Loucy (cell line): ENCODE results near the gene GPLD1.

Source experiments
- H2AFZ ChIP-seq: fragments of 200-600 bp; sonication (generic); 2 replicates; pipeline ENCODE4 v1.6.0; 2016; ENCODE audit warnings: antibody characterized with exemption, mild to moderate bottlenecking, low read length, moderate library complexity
- H3F3A ChIP-seq: fragments of 200-600 bp; 2 replicates; pipeline ENCODE4 v1.6.0; 2016; ENCODE audit warnings: antibody characterized with exemption, low read depth, mild to moderate bottlenecking
- H3K27me3 ChIP-seq: fragments of 200-600 bp; sonication (generic); 2 replicates; pipeline ENCODE4 v1.6.1; 2014; ENCODE audit warnings: low read length, mild to moderate bottlenecking; ENCODE audit not compliant: insufficient read depth, poor library complexity, severe bottlenecking
- H3K36me3 ChIP-seq: fragments of 200-600 bp; sonication (generic); 2 replicates; pipeline ENCODE4 v1.6.1; 2016; ENCODE audit warnings: low read length; ENCODE audit not compliant: insufficient read depth
- H3K4me1 ChIP-seq: fragments of 200-600 bp; sonication (generic); 2 replicates; pipeline ENCODE4 v1.5.1; 2014; ENCODE audit warnings: low read length, mild to moderate bottlenecking; ENCODE audit not compliant: insufficient read depth, poor library complexity, severe bottlenecking
- H3K4me2 ChIP-seq: fragments of 200-600 bp; sonication (generic); 2 replicates; pipeline ENCODE4 v1.6.0; 2014; ENCODE audit warnings: antibody characterized with exemption, low read length, low read depth, mild to moderate bottlenecking; ENCODE audit not compliant: poor library complexity, severe bottlenecking
- H3K4me3 ChIP-seq: fragments of 200-600 bp; sonication (generic); 2 replicates; pipeline ENCODE4 v1.5.1; 2014; ENCODE audit warnings: low read length, mild to moderate bottlenecking, mixed read lengths; ENCODE audit not compliant: poor library complexity, severe bottlenecking
- H3K79me2 ChIP-seq: fragments of 200-600 bp; sonication (generic); 2 replicates; pipeline ENCODE4 v1.6.1; 2014; ENCODE audit warnings: low read length; ENCODE audit not compliant: insufficient read depth
- H3K9ac ChIP-seq: fragments of 200-600 bp; sonication (generic); 2 replicates; pipeline ENCODE4 v1.6.0; 2014; ENCODE audit warnings: mild to moderate bottlenecking, low read depth, low read length, moderate library complexity; ENCODE audit not compliant: poor library complexity, severe bottlenecking
- H3K9me2 ChIP-seq: fragments of 200-600 bp; sonication (generic); replicated peaks from 2 replicates; pipeline ENCODE4 v1.6.1; 2016; ENCODE audit warnings: low read depth, low read length, mixed read lengths
- H3K9me3 ChIP-seq: fragments of 200-600 bp; sonication (generic); 2 replicates; pipeline ENCODE4 v1.6.1; 2014; ENCODE audit warnings: mild to moderate bottlenecking, antibody characterized with exemption, low read length, low read depth; ENCODE audit not compliant: insufficient read depth
- H4K20me1 ChIP-seq: fragments of 200-600 bp; sonication (generic); 2 replicates; pipeline ENCODE4 v1.6.0; 2014; ENCODE audit warnings: antibody characterized with exemption, low read length, mild to moderate bottlenecking; ENCODE audit not compliant: insufficient read depth, poor library complexity, severe bottlenecking
- CTCF ChIP-seq: fragments of 200-600 bp; sonication (generic); conservative IDR thresholded peaks from 2 replicates; pipeline ENCODE4 v1.5.1; 2014; ENCODE audit warnings: mild to moderate bottlenecking, antibody characterized with exemption, low read length
- EZH2phosphoT487 ChIP-seq: fragments of 200-600 bp; IDR thresholded peaks from 2 replicates; pipeline ENCODE4 v1.6.1; 2018; ENCODE audit warnings: antibody characterized with exemption, mild to moderate bottlenecking, moderate library complexity, borderline replicate concordance

GPLD1 gene

GRCh38 chr6:24460966-24461365 lies 28.4 kb downstream of the GPLD1 start:
- no peaks in the 10 kb centered on the region for H3K4me1 ChIP-seq
- TF ChIP-seq CTCF (no peak), EZH2phosphoT487 (no peak)

GRCh38 chr6:24458941-24459340 lies 30.4 kb downstream of the GPLD1 start:
- no peak overlapping the region for H3K4me2 ChIP-seq
- no peaks in the 10 kb centered on the region for H3K4me1 ChIP-seq
- TF ChIP-seq CTCF (no peak), EZH2phosphoT487 (no peak)
- no peaks in the 10 kb centered on the region for H3K9me2 ChIP-seq
- no peak overlapping the region for H2AFZ ChIP-seq
- H3K36me3 ChIP-seq: no peaks in the 10 kb centered on the region
- no peak overlapping the region for H3K9ac ChIP-seq
- no peaks in the 10 kb centered on the region for H3K27me3 ChIP-seq
- H4K20me1 ChIP-seq: no peaks in the 10 kb centered on the region
- H3K79me2 ChIP-seq: no peaks in the 10 kb centered on the region
- H3K9me3 ChIP-seq: no peaks in the 10 kb centered on the region
- no peak overlapping the region for H3K4me3 ChIP-seq
- H3F3A ChIP-seq: no peaks in the 10 kb centered on the region

More at GRCh38 chr6:24460966-24461365, 28.4 kb downstream of the GPLD1 start:
- no peaks in the 10 kb centered on the region for H3K79me2 ChIP-seq
- H3K36me3 ChIP-seq: no peaks in the 10 kb centered on the region
- H3K4me2 ChIP-seq: no peak overlapping the region
- no peaks in the 10 kb centered on the region for H3F3A ChIP-seq
- no peak overlapping the region for H3K4me3 ChIP-seq
- H4K20me1 ChIP-seq: no peaks in the 10 kb centered on the region
- no peak overlapping the region for H3K9ac ChIP-seq
- H3K9me3 ChIP-seq: no peaks in the 10 kb centered on the region
- H3K27me3 ChIP-seq: no peaks in the 10 kb centered on the region
- no peak overlapping the region for H2AFZ ChIP-seq
- H3K9me2 ChIP-seq: no peaks in the 10 kb centered on the region

GRCh38 chr6:24458134-24458533 lies 31.2 kb downstream of the GPLD1 start:
- Histone ChIP-seq H2AFZ (no peak overlapping the region), H3K9me2 (no peaks in the 10 kb centered on the region), H3K4me1 (no peaks in the 10 kb centered on the region), H4K20me1 (no peaks in the 10 kb centered on the region), H3K36me3 (no peaks in the 10 kb centered on the region), H3K4me2 (no peak overlapping the region), H3K9me3 (no peaks in the 10 kb centered on the region), H3K4me3 (no peak overlapping the region), H3F3A (no peaks in the 10 kb centered on the region), H3K79me2 (no peaks in the 10 kb centered on the region), H3K27me3 (no peaks in the 10 kb centered on the region), H3K9ac (no peak overlapping the region)
- TF ChIP-seq EZH2phosphoT487 (no peak), CTCF (no peak)
